GM21723 (cell line): Measurements from ENCODE around the gene RANBP1.

Experiments
- ATAC-seq: cut with Tn5 transposase; IDR thresholded peaks from one replicate; pipeline ENCODE4 v1.9.1; 2021; ENCODE audit warnings: mild to moderate bottlenecking, moderate library complexity; ENCODE audit not compliant: unreplicated experiment

Gene RANBP1

GRCh38 chr22:20135265-20135664 is 19.4 kb downstream of the RANBP1 start:
- ATAC-seq = no peak

- ATAC-seq = no peak
Observed at GRCh38 chr22:20135806-20136602, 20.1 kb downstream of the RANBP1 start.

DNA sequence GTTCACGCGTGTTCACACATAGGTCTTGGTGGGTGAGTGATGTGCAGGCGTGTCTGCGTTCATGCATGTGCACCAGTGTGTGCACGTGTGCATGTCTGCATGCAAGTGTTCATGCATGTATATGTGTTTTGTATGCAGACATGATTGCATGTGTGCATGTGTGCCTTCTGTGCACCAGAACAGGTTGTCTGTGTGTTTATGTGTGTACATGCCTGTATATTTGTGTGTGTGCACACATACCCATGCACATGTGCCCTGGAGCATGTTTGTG is 20.6 kb downstream of the RANBP1 start:
- no peak for ATAC-seq

DNA sequence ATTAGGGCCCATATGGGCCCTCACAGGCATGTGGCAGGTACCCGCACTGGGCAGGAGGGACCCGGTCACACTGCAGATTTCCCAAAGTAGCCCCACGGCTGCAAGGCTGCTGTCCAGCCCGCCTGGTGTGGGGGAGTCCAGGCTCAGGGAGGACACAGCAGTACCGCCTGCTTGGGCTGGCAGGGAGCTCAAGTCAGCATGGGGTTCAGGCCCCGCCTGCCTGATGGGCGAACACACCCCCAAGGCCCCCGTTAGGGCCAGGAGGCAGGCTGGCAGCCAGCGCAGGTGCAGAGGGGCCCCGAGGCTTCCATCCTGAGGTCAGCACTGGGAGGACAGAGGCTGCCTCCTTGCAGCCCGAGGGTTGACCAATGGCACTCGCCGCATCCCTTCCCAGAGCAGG is 21.2 kb downstream of the RANBP1 start:
- no peak for ATAC-seq

DNA sequence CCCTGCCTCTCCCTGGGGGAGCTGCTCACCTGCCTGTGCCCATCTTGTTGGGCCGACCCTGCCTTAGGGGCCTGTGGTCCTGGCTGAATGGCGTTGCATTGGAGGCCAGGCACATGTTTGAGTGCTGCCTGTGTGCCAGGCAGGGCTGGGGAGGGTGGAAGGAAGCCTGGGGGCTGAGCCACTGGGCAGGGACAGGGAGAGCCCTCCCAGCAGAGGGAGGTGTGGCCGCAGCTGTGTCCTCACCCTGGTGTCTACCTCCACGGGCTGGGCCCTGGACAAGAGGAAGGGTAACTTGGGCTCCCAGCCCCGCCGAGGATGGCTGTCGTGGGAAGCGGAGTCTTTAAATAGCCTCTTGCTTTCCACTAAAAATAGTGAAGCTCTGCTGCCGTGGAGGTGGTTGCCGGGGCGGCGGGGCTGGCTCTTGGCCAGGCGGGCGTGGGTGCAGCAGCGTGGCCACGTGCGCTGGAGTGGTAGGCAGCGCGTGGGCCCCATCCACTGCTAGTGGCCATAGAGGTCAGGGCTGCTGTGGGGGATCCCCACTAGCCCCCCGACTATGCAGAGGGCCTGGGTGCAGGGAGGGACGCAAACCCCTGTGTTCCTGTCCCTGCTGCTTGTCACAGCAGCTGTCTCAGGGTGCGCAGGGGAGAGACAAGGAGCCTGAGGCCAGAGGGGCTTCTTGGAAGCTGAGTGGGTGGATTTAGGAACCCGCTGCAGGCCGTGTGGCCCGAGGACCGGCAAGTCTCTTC is 21.9 kb downstream of the RANBP1 start:
- ATAC-seq = no peak

DNA sequence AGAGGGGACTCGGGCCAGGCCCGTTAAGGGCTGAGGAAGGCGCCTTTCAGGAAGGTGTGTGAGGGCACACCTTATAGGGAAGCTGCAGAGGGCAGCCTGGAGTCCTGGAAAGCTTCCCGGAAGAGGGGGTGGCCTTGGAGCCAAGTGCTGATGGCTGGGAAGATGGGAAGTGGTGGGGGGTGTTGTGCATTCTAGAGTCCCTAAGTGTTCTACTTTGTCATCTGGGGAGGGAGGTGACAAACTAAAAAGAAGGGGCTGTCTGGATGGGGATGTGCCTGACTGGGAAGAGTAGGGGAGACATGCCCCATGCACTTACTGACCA is 22.5 kb downstream of the RANBP1 start:
- ATAC-seq = no peak

GRCh38 chr22:20138868-20139267 is 23.0 kb downstream of the RANBP1 start:
- ATAC-seq = no peak

DNA sequence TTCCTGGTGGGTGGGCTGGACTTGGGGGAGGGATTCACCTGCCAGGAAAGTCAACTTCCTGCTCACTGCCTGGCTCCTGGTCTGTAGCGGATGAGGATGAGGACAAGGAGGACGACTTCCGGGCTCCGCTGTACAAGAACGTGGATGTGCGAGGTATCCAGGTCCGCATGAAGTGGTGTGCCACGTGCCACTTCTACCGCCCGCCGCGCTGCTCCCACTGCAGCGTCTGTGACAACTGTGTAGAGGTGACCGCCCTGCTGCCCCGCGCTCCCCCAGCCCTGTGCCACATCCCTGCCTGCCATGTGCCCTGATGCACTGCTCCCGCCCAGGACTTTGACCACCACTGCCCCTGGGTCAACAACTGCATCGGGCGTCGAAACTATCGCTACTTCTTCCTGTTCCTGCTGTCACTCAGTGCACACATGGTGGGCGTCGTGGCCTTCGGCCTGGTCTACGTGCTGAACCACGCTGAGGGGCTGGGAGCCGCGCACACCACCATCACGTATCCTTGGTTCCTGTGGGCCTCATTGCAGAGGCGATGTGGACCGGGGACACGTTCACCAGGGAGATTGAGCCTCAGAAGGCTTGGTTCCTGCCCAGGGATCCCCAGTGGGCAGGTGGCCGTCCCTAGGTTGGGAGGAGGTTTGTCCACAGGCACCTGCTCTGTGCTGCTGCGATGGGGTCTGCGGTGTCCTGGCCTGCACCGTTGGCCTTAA is 23.6 kb downstream of the RANBP1 start:
- ATAC-seq = no peak

DNA sequence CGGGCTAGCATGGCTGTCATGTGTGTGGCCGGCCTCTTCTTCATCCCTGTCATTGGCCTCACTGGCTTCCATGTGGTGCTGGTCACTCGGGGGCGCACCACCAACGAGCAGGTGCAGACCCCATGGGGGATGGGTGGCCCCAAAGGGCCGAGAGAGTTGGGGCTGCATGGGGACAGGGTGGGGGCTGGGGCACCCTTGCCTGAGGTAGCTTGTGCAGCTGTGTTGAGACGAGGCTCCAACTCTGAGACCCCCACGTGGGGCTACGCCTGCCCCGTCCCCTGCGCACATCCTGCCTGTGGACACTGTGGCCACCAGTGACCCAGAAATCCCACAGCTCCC is 24.2 kb downstream of the RANBP1 start:
- no peak for ATAC-seq

DNA sequence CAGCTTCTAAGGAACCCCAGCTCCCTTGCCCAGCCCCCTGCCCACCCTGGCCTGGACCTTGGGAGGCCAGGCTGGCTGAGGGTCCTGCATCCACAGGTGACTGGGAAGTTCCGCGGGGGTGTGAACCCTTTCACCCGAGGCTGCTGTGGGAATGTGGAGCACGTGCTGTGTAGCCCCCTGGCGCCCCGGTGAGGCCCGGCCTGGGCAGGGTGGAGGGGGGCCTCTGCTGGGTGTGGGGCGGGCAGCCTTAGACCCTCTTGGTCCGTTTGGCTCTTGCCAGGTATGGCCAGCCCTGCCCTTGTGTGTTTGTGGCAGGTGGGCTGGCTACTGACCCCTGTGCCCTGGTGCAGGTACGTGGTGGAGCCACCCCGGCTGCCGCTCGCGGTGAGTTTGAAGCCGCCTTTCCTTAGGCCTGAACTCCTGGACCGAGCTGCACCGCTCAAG is 24.6 kb downstream of the RANBP1 start:
- ATAC-seq = no peak

- no peak for ATAC-seq
Observed at GRCh38 chr22:20141186-20142077, 25.5 kb downstream of the RANBP1 start.

- no peak for ATAC-seq
Observed at GRCh38 chr22:20142711-20143621, 27.1 kb downstream of the RANBP1 start.

DNA sequence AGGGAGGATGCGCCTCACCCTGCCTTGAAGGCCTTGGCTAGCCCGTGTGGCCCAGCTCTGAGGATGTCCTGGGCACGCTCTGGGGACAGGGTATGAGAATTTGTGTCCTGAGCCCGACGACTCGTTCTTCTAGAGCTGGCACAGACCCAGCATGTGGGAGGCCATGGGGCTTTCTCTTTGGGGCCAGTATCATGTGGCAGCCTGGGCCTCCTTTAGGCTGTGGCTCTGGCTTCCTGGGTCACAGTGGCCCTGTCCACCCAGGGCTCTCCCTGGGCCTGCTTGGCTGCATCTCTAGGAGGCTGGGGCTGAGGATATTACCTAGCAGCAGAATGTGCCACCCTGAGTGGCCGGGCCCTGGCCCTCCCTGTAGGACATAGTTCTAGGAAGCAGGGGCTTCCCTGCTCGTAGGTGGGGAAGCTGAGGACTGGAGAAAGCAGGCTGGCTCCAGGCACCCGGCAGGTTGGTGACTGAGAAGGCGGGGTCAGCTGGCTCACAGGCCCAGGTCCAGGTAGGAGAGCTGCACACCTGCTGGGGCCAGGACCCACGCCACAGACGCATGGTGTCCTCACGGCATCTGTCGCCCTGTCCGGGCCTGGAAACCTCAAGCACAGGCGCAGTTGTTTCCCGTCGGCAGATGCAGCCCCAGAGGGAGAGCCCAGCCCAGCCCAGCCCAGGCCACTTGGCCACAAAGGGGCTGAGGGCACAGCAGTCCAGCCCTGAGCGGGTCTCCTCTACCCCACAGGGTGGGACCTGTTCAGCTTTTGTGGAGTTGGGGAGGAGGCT is 28.2 kb downstream of the RANBP1 start:
- no peak for ATAC-seq

- ATAC-seq = no peak
Observed at GRCh38 chr22:20145206-20145831, 29.4 kb downstream of the RANBP1 start.

- ATAC-seq = no peak
Observed at GRCh38 chr22:20145832-20146223, 29.9 kb downstream of the RANBP1 start.

DNA sequence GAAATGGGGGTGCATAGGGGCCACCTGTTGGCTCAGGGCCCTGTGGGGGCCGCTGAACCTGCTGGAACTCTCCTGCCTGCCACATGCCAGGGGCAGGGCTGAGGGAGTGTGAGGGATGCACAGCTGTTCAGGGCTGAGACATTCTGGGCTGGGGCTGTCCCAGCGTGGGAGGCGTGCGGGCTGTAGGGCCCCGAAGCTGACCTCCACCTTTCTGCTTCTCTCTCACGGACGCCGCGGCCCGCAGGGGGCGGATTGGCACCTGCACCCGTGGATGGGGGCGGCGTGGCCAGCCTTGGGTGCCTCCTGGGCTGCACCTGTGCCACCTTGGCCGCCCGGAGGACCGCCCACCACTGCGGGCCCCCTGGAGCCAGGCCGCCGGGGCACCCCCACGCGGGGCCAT is 30.9 kb downstream of the RANBP1 start:
- no peak for ATAC-seq

DNA sequence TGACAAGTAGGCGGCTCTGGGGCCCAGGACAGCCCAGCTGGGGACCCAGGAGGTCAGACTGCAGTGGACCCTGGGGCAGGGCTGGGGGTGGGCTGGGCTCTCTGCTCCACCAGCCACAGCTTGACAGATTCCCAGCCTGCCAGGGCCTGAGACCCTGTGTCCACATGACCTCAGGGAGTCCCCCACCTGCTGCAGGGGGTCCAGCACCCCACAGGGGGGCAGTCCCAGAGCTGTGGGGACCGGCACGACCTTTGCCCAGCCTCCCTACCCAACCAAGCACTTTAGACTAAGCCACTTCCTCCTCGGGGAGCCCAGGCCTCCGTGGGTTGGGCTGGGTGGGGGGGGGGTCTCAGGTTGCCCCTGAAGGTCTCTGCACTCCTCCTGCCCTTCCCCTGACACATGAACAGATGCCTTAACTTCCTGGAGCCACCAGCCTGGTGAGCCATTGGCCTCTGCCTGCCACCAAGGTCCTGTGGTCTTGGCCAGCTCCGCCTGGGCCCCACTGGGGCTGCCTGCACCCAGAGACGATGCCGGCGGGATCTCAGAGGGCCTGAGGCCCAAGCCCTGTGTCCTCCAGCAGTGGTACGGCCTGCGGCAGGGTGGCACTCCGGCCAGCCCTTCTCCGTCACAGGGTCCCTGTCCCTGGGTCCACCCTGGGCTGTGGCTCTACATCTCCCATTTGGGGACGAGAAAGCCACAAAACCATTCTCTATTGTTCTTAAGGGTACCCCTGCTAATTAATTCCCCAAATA is 31.5 kb downstream of the RANBP1 start:
- ATAC-seq = no peak

GRCh38 chr22:20148414-20148813 is 32.5 kb downstream of the RANBP1 start:
- no peak for ATAC-seq
